GM21390 (cell line): ENCODE data around the gene TNFSF12.

Source experiments
- ATAC-seq: cut with Tn5 transposase; IDR thresholded peaks from one replicate; pipeline ENCODE4 v1.9.1; 2021; ENCODE audit not compliant: unreplicated experiment

The TNFSF12 gene

GRCh38 chr17:7548585-7549400, at the start of gene TNFSF12:
Gene TNFSF12 (plus strand): TSS chr17:7549058. CDS start chr17:7549154, 96 bp downstream.
- no peak for ATAC-seq

- ATAC-seq: no peak
Measured at GRCh38 chr17:7499161-7499560, 49.7 kb upstream of the TNFSF12 start.

GRCh38 chr17:7501729-7502128, 47.1 kb upstream of the TNFSF12 start:
- ATAC-seq: no peak

GRCh38 chr17:7502171-7502847, 46.5 kb upstream of the TNFSF12 start:
- ATAC-seq: no peak

GRCh38 chr17:7502987-7503386, 45.9 kb upstream of the TNFSF12 start:
- ATAC-seq: no peak

GRCh38 chr17:7503521-7503920, 45.3 kb upstream of the TNFSF12 start:
- no peak for ATAC-seq

GRCh38 chr17:7508145-7508544, 40.7 kb upstream of the TNFSF12 start:
- ATAC-seq: no peak

GRCh38 chr17:7508846-7509245, 40.0 kb upstream of the TNFSF12 start:
- no peak for ATAC-seq

GRCh38 chr17:7509937-7510336, 38.9 kb upstream of the TNFSF12 start:
- ATAC-seq: no peak

GRCh38 chr17:7511108-7511507, 37.8 kb upstream of the TNFSF12 start:
- no peak for ATAC-seq

GRCh38 chr17:7512105-7512504, 36.8 kb upstream of the TNFSF12 start:
- ATAC-seq: no peak

GRCh38 chr17:7512824-7513540, 35.9 kb upstream of the TNFSF12 start:
- no peak for ATAC-seq

GRCh38 chr17:7513850-7514419, 34.9 kb upstream of the TNFSF12 start:
- no peak for ATAC-seq

- ATAC-seq: no peak
Measured at GRCh38 chr17:7515911-7516610, 32.8 kb upstream of the TNFSF12 start.

- ATAC-seq: no peak
Measured at GRCh38 chr17:7523033-7523432, 25.8 kb upstream of the TNFSF12 start.

- ATAC-seq: no peak
Measured at GRCh38 chr17:7528842-7529241, 20.0 kb upstream of the TNFSF12 start.

- ATAC-seq: no peak
Measured at GRCh38 chr17:7530023-7530900, 18.6 kb upstream of the TNFSF12 start.

GRCh38 chr17:7538050-7538449, 10.8 kb upstream of the TNFSF12 start:
- ATAC-seq: no peak

GRCh38 chr17:7538891-7539545, 9.8 kb upstream of the TNFSF12 start:
- ATAC-seq: no peak
